DMS153 (cell line): ENCODE results near the gene AFAP1.

Experiments
- DNase-seq: peaks from one replicate; lab custom pipeline; 2025; lab: John Stamatoyannopoulos, UW

AFAP1 gene

GRCh38 chr4:7753931-7754465 is 185.7 kb downstream of the AFAP1 start:
- no peak for DNase-seq

GRCh38 chr4:7753271-7753670 is 186.4 kb downstream of the AFAP1 start:
- no peak for DNase-seq

GRCh38 chr4:7752649-7753048 is 187.0 kb downstream of the AFAP1 start:
- DNase-seq: no peak

GRCh38 chr4:7750972-7751371 is 188.7 kb downstream of the AFAP1 start:
- DNase-seq: no peak

DNA sequence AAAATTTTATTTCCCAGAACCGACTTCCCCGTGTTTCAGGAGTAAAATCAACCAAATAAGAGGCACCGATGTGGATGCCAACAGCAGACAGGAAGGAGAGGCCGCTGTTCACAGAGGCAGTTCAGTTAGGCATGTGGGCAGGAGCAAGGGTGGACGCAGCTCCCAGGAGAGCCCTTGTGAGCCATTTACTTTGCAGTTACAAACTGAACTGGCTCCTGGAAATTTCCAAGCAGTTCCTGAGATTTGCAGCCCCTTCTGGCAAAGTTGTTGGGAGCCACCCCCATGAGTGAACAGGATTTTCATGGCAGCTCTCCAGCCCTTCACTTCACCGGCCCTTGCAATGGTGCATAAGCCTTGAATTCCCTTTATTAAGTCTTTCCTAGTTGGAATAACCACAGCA is 189.1 kb downstream of the AFAP1 start:
- DNase-seq: no peak

DNA sequence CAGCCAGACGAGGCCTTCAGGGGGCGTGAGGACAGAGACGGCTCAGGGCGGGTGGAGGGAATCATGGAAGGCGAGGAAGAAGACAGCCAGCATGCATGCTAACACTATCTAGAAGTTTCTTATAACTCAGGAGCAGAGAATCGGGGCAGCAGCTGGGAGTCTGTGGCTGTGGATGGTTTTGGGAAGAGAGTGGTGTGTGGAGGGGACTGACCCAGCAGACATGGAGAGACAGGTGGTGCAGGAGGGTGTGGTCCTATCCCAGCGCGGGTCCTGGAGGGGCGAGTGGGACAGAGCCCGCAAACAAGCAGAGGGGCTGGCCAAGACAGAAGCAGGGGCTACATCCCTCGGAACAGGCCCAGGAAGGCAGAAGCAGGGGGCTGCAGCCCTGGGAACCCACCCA is 192.1 kb downstream of the AFAP1 start:
- DNase-seq: no peak

DNA sequence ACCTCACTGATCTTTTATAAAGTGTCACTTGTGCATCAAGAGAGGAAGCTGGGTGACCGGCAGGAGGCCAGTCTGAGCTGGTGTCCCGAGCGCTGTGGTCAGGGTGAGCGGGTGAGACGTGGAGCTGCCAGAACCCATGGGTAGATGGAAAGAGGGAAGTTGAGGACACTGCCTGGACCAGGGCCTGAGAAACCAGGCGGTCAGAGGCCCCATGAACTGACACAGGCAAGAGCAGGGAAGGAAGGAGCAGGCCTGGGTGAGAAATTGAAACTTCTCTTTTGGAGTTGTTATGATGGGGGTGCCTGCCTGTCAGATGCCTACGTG is 192.6 kb downstream of the AFAP1 start:
- DNase-seq: no peak

DNA sequence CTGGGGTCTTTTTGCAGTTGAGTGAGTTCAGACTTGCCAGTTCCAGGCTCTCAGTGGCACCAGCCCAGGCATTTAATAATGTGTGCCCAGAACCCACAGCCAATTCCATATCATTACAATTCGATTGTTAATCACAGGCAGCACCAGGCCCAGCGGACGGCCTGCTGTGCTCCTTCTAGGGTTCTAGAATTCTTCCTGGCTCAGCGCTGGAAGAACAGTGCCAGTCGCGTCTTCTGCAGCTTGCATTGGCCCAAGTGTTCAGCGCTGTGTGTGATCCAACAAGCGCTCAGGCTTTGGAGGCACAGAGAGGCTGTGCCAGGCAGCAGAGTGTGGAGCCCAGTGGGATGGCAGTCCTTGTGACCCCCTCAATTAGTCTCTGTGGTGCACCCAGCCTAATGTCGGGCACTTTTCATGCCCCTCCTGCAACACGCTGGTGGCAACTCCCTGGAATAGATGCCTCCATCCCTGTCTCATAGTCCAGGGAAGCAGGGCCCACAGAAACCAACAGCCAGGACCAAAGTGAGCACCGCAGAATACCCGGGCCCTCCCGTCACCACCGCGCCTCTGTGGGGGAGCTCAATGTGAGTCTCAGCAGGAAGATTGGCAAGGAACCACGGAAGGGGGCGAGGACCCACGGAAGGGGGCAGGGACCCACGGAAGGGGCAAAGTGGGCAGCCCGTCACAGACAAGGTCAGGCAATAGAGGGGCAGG is 193.2 kb downstream of the AFAP1 start:
- no peak for DNase-seq

DNA sequence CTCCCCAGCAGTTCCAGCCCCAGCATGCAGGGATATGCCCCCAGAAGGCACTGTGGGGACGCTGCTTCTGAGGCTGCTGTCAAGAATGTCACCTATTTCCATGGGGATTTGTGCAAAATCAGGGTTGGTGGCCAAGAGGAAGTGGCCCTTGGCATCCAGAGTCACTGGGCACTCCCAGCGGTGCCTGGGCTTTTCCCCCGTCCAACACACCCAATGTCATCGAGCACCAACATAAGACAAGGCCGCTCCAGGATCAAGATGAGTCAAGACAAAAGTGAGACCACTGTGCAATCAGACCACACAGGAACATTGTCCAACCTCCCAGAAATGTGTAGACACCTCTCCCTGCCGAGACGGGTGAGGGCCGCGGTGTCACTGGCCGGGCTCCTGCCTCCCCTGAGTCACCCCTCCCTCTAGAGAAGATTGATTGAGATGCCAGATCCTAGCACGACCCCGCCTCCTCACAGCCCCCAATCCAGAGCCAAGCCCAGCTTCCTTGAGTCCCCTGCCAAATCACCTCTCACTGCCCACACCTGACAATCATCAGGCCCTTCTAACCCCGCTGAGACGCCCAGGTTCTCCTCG is 194.3 kb downstream of the AFAP1 start:
- DNase-seq: no peak

DNA sequence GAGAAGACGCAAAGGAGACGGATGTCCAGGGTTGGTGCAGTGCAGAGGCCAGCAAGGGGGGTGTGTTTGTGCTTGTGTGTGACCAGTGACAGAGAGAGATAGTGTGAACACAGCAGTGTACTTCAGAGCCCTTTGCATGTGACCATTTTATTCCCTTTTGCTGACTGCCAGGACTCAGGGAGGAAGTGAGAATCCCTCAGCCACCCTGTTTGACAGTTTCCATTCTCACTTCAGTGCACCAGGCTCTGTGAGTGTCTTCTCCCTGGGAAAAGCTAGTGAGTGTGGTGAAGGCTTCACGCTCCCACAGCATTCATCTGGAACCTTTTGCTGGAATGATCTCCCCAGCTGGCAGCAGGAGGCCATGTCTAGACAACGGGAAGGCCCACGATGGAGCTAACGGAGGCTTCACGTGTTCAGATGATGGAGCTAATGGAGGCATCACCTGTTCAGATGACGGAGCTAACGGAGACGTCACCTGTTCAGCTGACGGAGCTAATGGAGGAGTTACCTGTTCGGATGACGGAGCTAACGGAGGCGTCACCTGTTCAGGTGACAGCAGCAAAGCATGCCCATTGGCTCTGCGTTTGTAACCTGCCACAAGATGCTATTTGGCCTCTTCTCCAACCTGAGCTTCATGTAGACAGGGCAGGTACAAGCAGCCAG is 195.4 kb downstream of the AFAP1 start:
- DNase-seq: no peak

- no peak for DNase-seq
These were observed 196.8 kb downstream of the AFAP1 start for GRCh38 chr4:7742807-7743280.

- no peak for DNase-seq
These were observed 197.5 kb downstream of the AFAP1 start for GRCh38 chr4:7741946-7742806.

- DNase-seq: no peak
These were observed 198.7 kb downstream of the AFAP1 start for GRCh38 chr4:7740866-7741525.

GRCh38 chr4:7739918-7740865 is 199.5 kb downstream of the AFAP1 start:
- DNase-seq: no peak

DNA sequence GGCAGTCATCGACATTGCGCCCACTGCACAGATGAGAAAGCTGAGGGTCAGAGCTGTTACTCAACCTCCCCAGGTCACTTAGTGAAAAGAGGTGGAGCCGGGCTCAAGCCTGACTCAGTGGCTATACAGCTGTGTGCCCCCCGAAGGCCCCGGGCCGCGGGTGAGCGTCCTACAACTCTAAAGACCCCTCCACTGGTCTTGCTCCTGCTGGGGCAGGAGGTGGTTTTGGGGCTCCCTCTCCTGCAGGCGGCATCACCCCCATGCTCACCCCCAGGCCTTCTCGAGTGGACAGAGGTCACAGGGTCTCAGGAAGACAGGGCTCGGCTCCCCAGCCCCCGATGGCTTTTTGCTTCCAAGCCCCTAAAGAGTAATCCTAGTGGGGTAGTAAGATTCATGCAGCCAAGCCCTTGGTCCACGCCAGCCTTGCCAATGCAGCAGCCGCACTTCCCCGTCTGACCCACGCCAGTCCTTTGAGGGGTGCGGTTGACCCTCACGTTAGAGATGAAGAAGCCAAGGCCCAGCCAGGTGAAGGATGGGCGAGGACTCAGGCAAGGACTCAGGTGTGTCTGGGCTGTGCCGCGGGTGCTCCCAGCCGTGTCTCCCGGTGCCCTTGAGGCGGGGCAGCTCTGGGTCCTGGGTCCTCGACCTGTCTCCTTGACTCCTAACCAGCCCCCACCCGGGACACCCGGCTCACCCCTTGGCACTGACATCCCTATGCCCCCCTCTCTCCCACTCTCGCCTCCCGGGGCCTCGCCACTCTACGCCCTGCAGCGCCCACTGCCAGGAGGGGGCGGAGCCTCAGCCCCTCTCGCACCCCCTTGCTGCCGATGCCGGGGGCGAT is 200.4 kb downstream of the AFAP1 start:
- DNase-seq: no peak

DNA sequence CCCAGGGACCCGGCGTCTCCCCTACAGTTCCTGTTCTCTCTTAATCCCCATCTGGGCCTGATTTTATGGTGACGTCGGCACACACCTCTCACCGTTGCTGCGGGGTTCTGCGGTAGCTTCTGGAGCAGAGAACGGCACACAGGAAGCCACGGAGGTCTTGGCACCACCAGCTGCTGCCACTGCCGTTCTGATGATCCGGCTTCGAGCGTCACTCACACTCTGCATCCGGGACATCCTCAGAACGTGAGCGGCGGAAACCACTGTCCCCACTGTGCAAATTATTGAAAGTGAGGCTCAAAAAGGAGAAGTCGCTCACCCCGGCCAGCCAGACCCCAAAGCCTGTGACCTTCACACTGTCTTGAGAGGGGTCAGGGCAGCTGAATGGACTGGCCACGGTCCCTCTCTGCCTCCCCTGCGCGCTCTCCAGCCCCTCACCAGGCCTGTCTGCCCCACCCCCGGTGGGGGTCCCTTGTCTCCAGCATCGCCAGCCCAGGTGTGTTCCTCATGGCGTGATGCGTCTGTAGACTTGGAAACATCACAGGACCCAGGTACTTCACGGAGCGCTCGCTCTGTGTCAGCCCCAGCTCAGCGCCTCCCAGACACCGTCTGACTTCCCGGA is 201.1 kb downstream of the AFAP1 start:
- no peak for DNase-seq

- no peak for DNase-seq
These were observed 201.8 kb downstream of the AFAP1 start for GRCh38 chr4:7737752-7738457.

DNA sequence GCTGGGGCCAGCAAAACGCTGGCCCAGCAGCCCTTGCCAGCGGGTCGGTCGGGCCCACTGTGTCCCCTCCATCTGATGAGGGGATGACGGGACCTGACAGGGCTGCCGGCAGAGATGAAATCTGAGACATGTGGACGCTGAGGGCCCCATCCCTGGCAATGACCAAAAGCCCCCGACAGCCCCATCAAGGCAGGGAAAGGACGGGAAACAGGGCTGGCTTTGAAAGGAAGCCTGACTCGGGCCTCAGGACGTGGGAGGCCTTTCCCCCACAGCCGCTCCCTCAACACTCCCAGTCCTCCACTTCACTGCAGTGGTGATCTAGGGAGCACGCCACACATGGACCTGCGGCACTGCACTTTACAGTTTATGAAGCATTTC is 202.4 kb downstream of the AFAP1 start:
- no peak for DNase-seq
